Forelimb muscle (tissue), 1 donor: ENCODE results near the gene MAPKAPK2. TPM values are rescaled to one million over a fixed set of nuclear protein-coding genes. Genes with fewer than 3 reads are reported as not detected.

ENCODE experiments used
- DNase-seq: peaks from one replicate; pipeline ENCODE4 v3.0.0-alpha.2; 2013; ENCODE audit warnings: low read depth
- polyA plus RNA-seq: library from polyadenylated mRNA; unstranded; fragments of 120-200 nt; gene quantifications from one replicate; pipeline ENCODE4 v1.2.1, GENCODE V29; 2013; ENCODE audit not compliant: insufficient read length

MAPKAPK2 gene
- polyA plus RNA-seq, 1 donor: 75.5 TPM

GRCh38 chr1:206660136-206660535, 24.6 kb upstream of the MAPKAPK2 start:
- no peak for DNase-seq

- no peak for DNase-seq
Observed at GRCh38 chr1:206661161-206661820, 23.4 kb upstream of the MAPKAPK2 start.

- DNase-seq: no peak
Observed at GRCh38 chr1:206662396-206663092, 22.2 kb upstream of the MAPKAPK2 start.

- no peak for DNase-seq
Observed at GRCh38 chr1:206663362-206663761, 21.3 kb upstream of the MAPKAPK2 start.

GRCh38 chr1:206663832-206664652, 20.7 kb upstream of the MAPKAPK2 start:
- DNase-seq: no peak

GRCh38 chr1:206664740-206665139, 20.0 kb upstream of the MAPKAPK2 start:
- no peak for DNase-seq

GRCh38 chr1:206666031-206666561, 18.6 kb upstream of the MAPKAPK2 start:
- no peak for DNase-seq

- no peak for DNase-seq
Observed at GRCh38 chr1:206666954-206667665, 17.6 kb upstream of the MAPKAPK2 start.

- no peak for DNase-seq
Observed at GRCh38 chr1:206668351-206668750, 16.4 kb upstream of the MAPKAPK2 start.

- DNase-seq: no peak
Observed at GRCh38 chr1:206668874-206669410, 15.8 kb upstream of the MAPKAPK2 start.

- DNase-seq: no peak
Observed at GRCh38 chr1:206672011-206672688, 12.6 kb upstream of the MAPKAPK2 start.

- no peak for DNase-seq
Observed at GRCh38 chr1:206672844-206673758, 11.6 kb upstream of the MAPKAPK2 start.

- DNase-seq: no peak
Observed at GRCh38 chr1:206674236-206674635, 10.5 kb upstream of the MAPKAPK2 start.

GRCh38 chr1:206674745-206675175, 9.9 kb upstream of the MAPKAPK2 start:
- DNase-seq: no peak

GRCh38 chr1:206676499-206676898, 8.2 kb upstream of the MAPKAPK2 start:
- no peak for DNase-seq

- DNase-seq: no peak
Observed at GRCh38 chr1:206678490-206678889, 6.2 kb upstream of the MAPKAPK2 start.

GRCh38 chr1:206679738-206680211, 4.9 kb upstream of the MAPKAPK2 start:
- no peak for DNase-seq

- DNase-seq: no peak
Observed at GRCh38 chr1:206680279-206680678, 4.4 kb upstream of the MAPKAPK2 start.

GRCh38 chr1:206681359-206681758, 3.3 kb upstream of the MAPKAPK2 start:
- no peak for DNase-seq
